Hepatocyte (in vitro differentiated cells): ENCODE results near the gene TRIM46. TPM values are rescaled to one million over a fixed set of nuclear protein-coding genes. Genes with fewer than 3 reads are reported as not detected.

Source experiments
- DNase-seq: peaks from one replicate; pipeline ENCODE4 v3.0.0-alpha.2; 2016; ENCODE audit warnings: low spot score
- H2AFZ ChIP-seq: fragments of 200-600 bp; sonication (generic); 2 replicates; pipeline ENCODE4 v1.6.0; 2016; ENCODE audit warnings: antibody characterized with exemption, mild to moderate bottlenecking
- H3K27ac ChIP-seq: fragments of 200-600 bp; sonication (generic); 2 replicates; pipeline ENCODE4 v1.5.1; 2016; ENCODE audit warnings: mild to moderate bottlenecking
- H3K27me3 ChIP-seq: fragments of 200-600 bp; sonication (generic); 2 replicates; pipeline ENCODE4 v1.6.1; 2016
- H3K36me3 ChIP-seq: fragments of 200-600 bp; sonication (generic); replicated peaks from 2 replicates; pipeline ENCODE4 v1.5.1; 2016; ENCODE audit warnings: low read depth; ENCODE audit not compliant: insufficient read depth
- H3K4me1 ChIP-seq: fragments of 200-600 bp; sonication (generic); 2 replicates; pipeline ENCODE4 v1.5.1; 2016; ENCODE audit warnings: mild to moderate bottlenecking, moderate library complexity; ENCODE audit not compliant: insufficient read depth
- H3K4me2 ChIP-seq: fragments of 200-600 bp; sonication (generic); 2 replicates; pipeline ENCODE4 v1.6.0; 2016
- H3K4me3 ChIP-seq: fragments of 200-600 bp; sonication (generic); 2 replicates; pipeline ENCODE4 v1.5.1; 2016; ENCODE audit warnings: mild to moderate bottlenecking
- H3K79me2 ChIP-seq: fragments of 200-600 bp; sonication (generic); 2 replicates; pipeline ENCODE4 v1.6.0; 2017; ENCODE audit warnings: mild to moderate bottlenecking
- H3K9me2 ChIP-seq: fragments of 200-600 bp; sonication (generic); replicated peaks from 2 replicates; pipeline ENCODE4 v1.6.0; 2017; ENCODE audit warnings: mild to moderate bottlenecking; ENCODE audit not compliant: insufficient read depth
- H3K9me3 ChIP-seq: fragments of 200-600 bp; sonication (generic); 2 replicates; pipeline ENCODE4 v1.5.1; 2016; ENCODE audit warnings: low read depth, mild to moderate bottlenecking
- H4K20me1 ChIP-seq: fragments of 200-600 bp; sonication (generic); 2 replicates; pipeline ENCODE4 v1.6.0; 2016; ENCODE audit warnings: mild to moderate bottlenecking; ENCODE audit not compliant: insufficient read depth, poor library complexity, severe bottlenecking
- EZH2 ChIP-seq: fragments of 200-600 bp; sonication (generic); IDR thresholded peaks from 2 replicates; pipeline ENCODE4 v1.6.1; 2016; ENCODE audit warnings: antibody characterized with exemption, mild to moderate bottlenecking, borderline replicate concordance
- EZH2phosphoT487 ChIP-seq: fragments of 200-600 bp; sonication (generic); IDR thresholded peaks from one replicate; pipeline ENCODE4 v1.6.1; 2018; ENCODE audit warnings: antibody characterized with exemption, mild to moderate bottlenecking, low read depth, moderate library complexity; ENCODE audit not compliant: unreplicated experiment, severe bottlenecking
- WGBS: methylation state at CpG from one replicate; pipeline ENCODE4 v1.1.6; 2016; ENCODE audit warnings: low lambda C conversion rate; ENCODE audit errors: missing lambda C conversion rate; 5-methylcytosine and 5-hydroxymethylcytosine counted together
- polyA plus RNA-seq: library from polyadenylated mRNA; unstranded; fragments of >200 nt; fragmentation: Nextera tagmentation; extraction: Ambion mirVana; gene quantifications from 2 replicates; pipeline ENCODE4 v1.2.1, GENCODE V29; 2016
- total RNA-seq: library from RNA; depleted of rRNA; stranded (reverse); fragments of >200 nt; gene quantifications from 2 replicates; pipeline ENCODE4 v1.2.3, GENCODE V29; 2014
- TF ChIP-seq, protein P1 (sequence below): fragments of 200-600 bp; sonication (generic); IDR thresholded peaks from 2 replicates; pipeline ENCODE4 v1.5.1; 2016; ENCODE audit warnings: antibody characterized with exemption, mild to moderate bottlenecking; ENCODE audit not compliant: poor library complexity

Gene TRIM46
- total and polyA plus RNA-seq, 2 experiments from 2014 or later = 1.2 to 2.1 TPM

DNA sequence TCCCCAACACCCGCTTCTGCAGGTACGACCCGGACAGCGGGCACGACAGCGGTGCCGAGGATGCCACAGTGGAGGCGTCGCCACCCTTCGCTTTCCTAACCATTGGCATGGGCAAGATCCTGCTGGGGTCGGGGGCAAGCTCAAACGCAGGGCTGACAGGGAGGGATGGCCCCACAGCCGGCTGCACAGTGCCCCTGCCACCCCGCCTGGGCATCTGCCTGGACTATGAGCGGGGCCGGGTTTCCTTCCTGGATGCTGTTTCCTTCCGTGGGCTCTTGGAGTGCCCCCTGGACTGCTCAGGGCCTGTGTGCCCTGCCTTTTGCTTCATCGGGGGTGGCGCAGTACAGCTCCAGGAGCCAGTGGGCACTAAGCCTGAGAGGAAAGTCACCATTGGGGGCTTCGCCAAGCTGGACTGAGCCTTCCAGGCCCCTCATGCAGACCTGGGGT lies 10.1 kb downstream of the TRIM46 start:
- no peaks in the 10 kb centered on the region for H4K20me1 ChIP-seq
- DNase-seq = no peak
- 97% methylated on average over 19 of the region's 20 CpGs for WGBS
- no peak overlapping the region for H3K4me3 ChIP-seq
- TF ChIP-seq EZH2phosphoT487 (no peak), EZH2 (no peak)
- TF ChIP-seq, protein P1, sequence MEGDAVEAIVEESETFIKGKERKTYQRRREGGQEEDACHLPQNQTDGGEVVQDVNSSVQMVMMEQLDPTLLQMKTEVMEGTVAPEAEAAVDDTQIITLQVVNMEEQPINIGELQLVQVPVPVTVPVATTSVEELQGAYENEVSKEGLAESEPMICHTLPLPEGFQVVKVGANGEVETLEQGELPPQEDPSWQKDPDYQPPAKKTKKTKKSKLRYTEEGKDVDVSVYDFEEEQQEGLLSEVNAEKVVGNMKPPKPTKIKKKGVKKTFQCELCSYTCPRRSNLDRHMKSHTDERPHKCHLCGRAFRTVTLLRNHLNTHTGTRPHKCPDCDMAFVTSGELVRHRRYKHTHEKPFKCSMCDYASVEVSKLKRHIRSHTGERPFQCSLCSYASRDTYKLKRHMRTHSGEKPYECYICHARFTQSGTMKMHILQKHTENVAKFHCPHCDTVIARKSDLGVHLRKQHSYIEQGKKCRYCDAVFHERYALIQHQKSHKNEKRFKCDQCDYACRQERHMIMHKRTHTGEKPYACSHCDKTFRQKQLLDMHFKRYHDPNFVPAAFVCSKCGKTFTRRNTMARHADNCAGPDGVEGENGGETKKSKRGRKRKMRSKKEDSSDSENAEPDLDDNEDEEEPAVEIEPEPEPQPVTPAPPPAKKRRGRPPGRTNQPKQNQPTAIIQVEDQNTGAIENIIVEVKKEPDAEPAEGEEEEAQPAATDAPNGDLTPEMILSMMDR = no peak
- no peaks in the 10 kb centered on the region for H3K27me3 ChIP-seq
- H3K27ac ChIP-seq = no peak overlapping the region
- no peaks in the 10 kb centered on the region for H3K9me2 ChIP-seq
- no peak overlapping the region for H3K4me2 ChIP-seq
- H2AFZ ChIP-seq = no peak overlapping the region
- H3K9me3 ChIP-seq = no peaks in the 10 kb centered on the region
- no peaks in the 10 kb centered on the region for H3K36me3 ChIP-seq
- H3K4me1 ChIP-seq = peaks cover 18% of the 10 kb centered on the region
- no peaks in the 10 kb centered on the region for H3K79me2 ChIP-seq

- H3K4me3 ChIP-seq = no peak overlapping the region
- DNase-seq = no peak
- WGBS = 90% methylated on average over 4 of the region's 4 CpGs
- no peaks in the 10 kb centered on the region for H3K36me3 ChIP-seq
- H2AFZ ChIP-seq = no peak overlapping the region
- H3K4me1 ChIP-seq = peaks cover 18% of the 10 kb centered on the region
- H4K20me1 ChIP-seq = no peaks in the 10 kb centered on the region
- H3K27ac ChIP-seq = no peak overlapping the region
- H3K79me2 ChIP-seq = no peaks in the 10 kb centered on the region
- TF ChIP-seq EZH2phosphoT487 = no peak
- no peak for TF ChIP-seq EZH2
- TF ChIP-seq, protein P1 = no peak
- no peaks in the 10 kb centered on the region for H3K9me2 ChIP-seq
- no peak overlapping the region for H3K4me2 ChIP-seq
- H3K27me3 ChIP-seq = no peaks in the 10 kb centered on the region
- H3K9me3 ChIP-seq = no peaks in the 10 kb centered on the region
Measured at GRCh38 chr1:155184351-155184811, 10.7 kb downstream of the TRIM46 start.

- Histone ChIP-seq H4K20me1 (no peaks in the 10 kb centered on the region), H3K9me2 (no peaks in the 10 kb centered on the region), H3K4me2 (peak overlapping the region; percentile 58), H3K27ac (peak overlapping the region; percentile 60), H2AFZ (no peak overlapping the region), H3K79me2 (no peaks in the 10 kb centered on the region), H3K4me3 (no peak overlapping the region), H3K4me1 (peaks cover 18% of the 10 kb centered on the region), H3K27me3 (no peaks in the 10 kb centered on the region), H3K9me3 (no peaks in the 10 kb centered on the region), H3K36me3 (no peaks in the 10 kb centered on the region)
- TF ChIP-seq, protein P1 = no peak
- TF ChIP-seq EZH2 (no peak), EZH2phosphoT487 (no peak)
- DNase-seq = peak; percentile 52
- 62% methylated on average over 20 of the region's 21 CpGs for WGBS
Measured at GRCh38 chr1:155184835-155185782, 11.5 kb downstream of the TRIM46 start.
